Loucy (cell line): ENCODE measurements around the gene PEX12.

ENCODE experiments used
- CTCF ChIP-seq: fragments of 200-600 bp; sonication (generic); conservative IDR thresholded peaks from 2 replicates; pipeline ENCODE4 v1.5.1; 2014; ENCODE audit warnings: mild to moderate bottlenecking, antibody characterized with exemption, low read length
- EZH2phosphoT487 ChIP-seq: fragments of 200-600 bp; IDR thresholded peaks from 2 replicates; pipeline ENCODE4 v1.6.1; 2018; ENCODE audit warnings: antibody characterized with exemption, mild to moderate bottlenecking, moderate library complexity, borderline replicate concordance

- no peak for TF ChIP-seq CTCF
- no peak for TF ChIP-seq EZH2phosphoT487
Measured at GRCh38 chr17:35577830-35578196, 558 bp downstream of the PEX12 start.
